ENCODE data around the gene STXBP5.

DNA sequence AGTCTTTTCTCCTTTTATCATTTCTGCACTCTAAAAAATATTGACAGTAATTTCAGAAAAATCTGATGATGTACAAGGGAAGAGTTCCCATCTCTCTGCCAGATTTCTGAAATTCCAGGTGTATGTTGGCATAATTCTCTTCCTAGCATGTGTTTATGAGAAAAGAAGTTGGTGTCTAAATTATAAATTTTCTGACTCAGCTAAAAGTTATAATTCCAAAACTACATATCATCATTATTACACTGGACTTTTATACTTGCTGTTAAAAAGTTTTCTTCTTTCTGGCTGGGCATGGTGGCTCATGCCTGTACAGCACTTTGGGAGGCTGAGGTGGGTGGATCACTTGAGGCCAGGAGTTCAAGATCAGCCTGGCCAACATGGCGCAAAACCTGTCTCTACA lies 168.6 kb downstream of the STXBP5 start:
- TF ChIP-seq, protein P1, sequence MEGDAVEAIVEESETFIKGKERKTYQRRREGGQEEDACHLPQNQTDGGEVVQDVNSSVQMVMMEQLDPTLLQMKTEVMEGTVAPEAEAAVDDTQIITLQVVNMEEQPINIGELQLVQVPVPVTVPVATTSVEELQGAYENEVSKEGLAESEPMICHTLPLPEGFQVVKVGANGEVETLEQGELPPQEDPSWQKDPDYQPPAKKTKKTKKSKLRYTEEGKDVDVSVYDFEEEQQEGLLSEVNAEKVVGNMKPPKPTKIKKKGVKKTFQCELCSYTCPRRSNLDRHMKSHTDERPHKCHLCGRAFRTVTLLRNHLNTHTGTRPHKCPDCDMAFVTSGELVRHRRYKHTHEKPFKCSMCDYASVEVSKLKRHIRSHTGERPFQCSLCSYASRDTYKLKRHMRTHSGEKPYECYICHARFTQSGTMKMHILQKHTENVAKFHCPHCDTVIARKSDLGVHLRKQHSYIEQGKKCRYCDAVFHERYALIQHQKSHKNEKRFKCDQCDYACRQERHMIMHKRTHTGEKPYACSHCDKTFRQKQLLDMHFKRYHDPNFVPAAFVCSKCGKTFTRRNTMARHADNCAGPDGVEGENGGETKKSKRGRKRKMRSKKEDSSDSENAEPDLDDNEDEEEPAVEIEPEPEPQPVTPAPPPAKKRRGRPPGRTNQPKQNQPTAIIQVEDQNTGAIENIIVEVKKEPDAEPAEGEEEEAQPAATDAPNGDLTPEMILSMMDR (conservative IDR thresholded peaks at IDR 0.05; ENCODE audit: low read depth, low read length): no peak
- no peak for TF ChIP-seq POLR2A (IDR thresholded peaks at IDR 0.05; ENCODE audit: low read depth, low read length)

Data from IMR-90 (cell line).